Stimulated activated CD4-positive, alpha-beta T cell treated with anti-CD3 and anti-CD28 coated beads, TNF-alpha, amount 100 ng/mL, for 4 hours (primary cell): ENCODE measurements around the gene RHBDL1.

Experiments
- DNase-seq, 3 experiments: peaks; one replicate each; pipeline ENCODE4 v3.0.0-alpha.2; 2020; ENCODE audit warnings: low read depth in 3 of 3

The RHBDL1 gene

GRCh38 chr16:636206-637080, 39.0 kb upstream of the RHBDL1 start, which contains the start of gene METTL26:
TSS of gene METTL26 (minus strand) at chr16:636305. CDS start at chr16:636290, 15 bp downstream.
- peak; percentile 84 to 95 (median 87) for DNase-seq

- DNase-seq, result peak in 2 of 3 experiments; percentile 77 to 85
Observed at GRCh38 chr16:637081-638018, 38.1 kb upstream of the RHBDL1 start.

- no peak for DNase-seq
Observed at GRCh38 chr16:638034-638543, 37.4 kb upstream of the RHBDL1 start.

GRCh38 chr16:638836-639235, 36.6 kb upstream of the RHBDL1 start:
- DNase-seq, result no peak

- no peak for DNase-seq
Observed at GRCh38 chr16:640614-641013, 34.9 kb upstream of the RHBDL1 start.

GRCh38 chr16:641326-642188, 33.9 kb upstream of the RHBDL1 start, which contains the start of gene MCRIP2:
TSS of gene MCRIP2 (plus strand) at chr16:641828. CDS start at chr16:641992, 164 bp downstream.
- DNase-seq, result peak; percentile 34 to 70 (median 48)

- peak in 1 of 3 experiments; percentile 38 for DNase-seq
Observed at GRCh38 chr16:642189-643049, 33.1 kb upstream of the RHBDL1 start.

GRCh38 chr16:643050-643368, 32.5 kb upstream of the RHBDL1 start:
- DNase-seq, result no peak

- no peak for DNase-seq
Observed at GRCh38 chr16:644556-644955, 30.9 kb upstream of the RHBDL1 start.

- DNase-seq, result no peak
Observed at GRCh38 chr16:645852-646678, 29.4 kb upstream of the RHBDL1 start.

GRCh38 chr16:646679-647172, 28.7 kb upstream of the RHBDL1 start:
- DNase-seq, result no peak

GRCh38 chr16:647173-647902, 28.1 kb upstream of the RHBDL1 start:
- no peak for DNase-seq

- no peak for DNase-seq
Observed at GRCh38 chr16:648071-648780, 27.2 kb upstream of the RHBDL1 start.

- peak; percentile 85 to 90 (median 89) for DNase-seq
Observed at GRCh38 chr16:648781-649589, 26.5 kb upstream of the RHBDL1 start, which contains the start of gene WDR90. TSS of gene WDR90 (plus strand) at chr16:649365. CDS start at chr16:649417, 52 bp downstream.

GRCh38 chr16:649631-650030, 25.8 kb upstream of the RHBDL1 start:
- no peak for DNase-seq

GRCh38 chr16:651844-652243, 23.6 kb upstream of the RHBDL1 start:
- no peak for DNase-seq
